Activated CD4-positive, alpha-beta memory T cell treated with anti-CD3 and anti-CD28 coated beads, Interleukin-2, amount 10 ng/mL, durations not matched to agents 7 days and 5 days (primary cell): Measurements from ENCODE around the gene FAM177B. TPM values are rescaled to one million over a fixed set of nuclear protein-coding genes. Genes with fewer than 3 reads are reported as not detected.
"Not testable (repeated sequence)": the region's sequence is repeated elsewhere in the genome, so short reads cannot be mapped to it uniquely, and the experiment has no call there.

Experiments used
- CTCF ChIA-PET: fragments of 350-600 bp; sonication (Branson Sonifier 250); formaldehyde crosslinking; loops from one replicate; lab custom pipeline; 2021; ENCODE audit warnings: antibody characterized with exemption, inconsistent platforms; lab: Charles Lee
- POLR2A ChIA-PET: fragments of 350-600 bp; sonication (Branson Sonifier 250); formaldehyde crosslinking; loops from one replicate; lab custom pipeline; 2021; ENCODE audit warnings: antibody characterized with exemption; lab: Charles Lee
- DNase-seq: peaks from one replicate; pipeline ENCODE4 v3.0.0-alpha.2; 2020
- H3K27ac Mint-ChIP-seq: one replicate; pipeline ENCODE4 v1.8.0; 2021; ENCODE audit warnings: mild to moderate bottlenecking, mixed read lengths
- H3K27me3 Mint-ChIP-seq: one replicate; pipeline ENCODE4 v1.8.0; 2021; ENCODE audit warnings: mixed read lengths
- H3K36me3 Mint-ChIP-seq: one replicate; pipeline ENCODE4 v1.8.0; 2021; ENCODE audit warnings: low read depth, mixed read lengths
- H3K4me1 Mint-ChIP-seq: one replicate; pipeline ENCODE4 v1.8.0; 2021; ENCODE audit warnings: mixed read lengths
- H3K4me3 Mint-ChIP-seq: one replicate; pipeline ENCODE4 v1.8.0; 2021; ENCODE audit warnings: mild to moderate bottlenecking, mixed read lengths
- H3K9me3 Mint-ChIP-seq: one replicate; pipeline ENCODE4 v1.8.0; 2021; ENCODE audit warnings: mixed read lengths
- total RNA-seq, 2 experiments: library from RNA; stranded (reverse); gene quantifications; one replicate each; pipeline ENCODE4 v1.2.3, GENCODE V29; 2021

FAM177B gene
- total RNA-seq, 2 experiments from 2014 or later = not detected

- no peaks in the 10 kb centered on the region for H3K4me1 Mint-ChIP-seq
- DNase-seq = no peak
- no peak overlapping the region for H3K27ac Mint-ChIP-seq
- CTCF ChIA-PET = interaction anchor here (0.9 to 1.8 kb wide), 2 partner anchors 41 to 339 kb away, joined by 5 read pairs; no protein-coding TSS in a partner anchor
- no peaks in the 10 kb centered on the region for H3K36me3 Mint-ChIP-seq
- H3K4me3 Mint-ChIP-seq = no peak overlapping the region
- no peaks in the 10 kb centered on the region for H3K9me3 Mint-ChIP-seq
- peaks cover 10% of the 10 kb centered on the region for H3K27me3 Mint-ChIP-seq
- POLR2A ChIA-PET = no interaction called here
These were observed 13.6 kb downstream of the FAM177B start for GRCh38 chr1:222750651-222751050.

DNA sequence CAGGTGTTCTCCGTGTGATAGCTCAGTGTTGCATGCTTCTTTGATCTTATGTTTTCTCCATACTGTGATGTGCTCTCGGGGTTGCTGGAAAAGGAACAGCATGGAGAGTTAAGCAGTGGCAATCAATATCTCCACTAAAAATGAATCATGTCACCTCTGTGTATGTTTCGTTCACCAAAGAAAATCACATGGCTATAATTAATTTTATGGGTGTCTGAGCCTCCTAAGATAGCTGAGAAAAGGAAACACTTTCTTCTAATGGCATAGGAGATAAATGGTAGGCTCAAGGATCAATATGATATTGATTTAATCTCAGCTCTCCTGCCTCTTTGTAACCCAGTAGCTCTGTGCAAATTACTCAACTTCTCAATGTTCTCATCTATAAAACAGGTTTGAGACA, 14.3 kb downstream of the FAM177B start:
- Mint-ChIP-seq H3K4me1 (no peaks in the 10 kb centered on the region), H3K9me3 (no peaks in the 10 kb centered on the region), H3K27ac (no peak overlapping the region), H3K4me3 (no peak overlapping the region), H3K27me3 (peaks cover 13% of the 10 kb centered on the region), H3K36me3 (no peaks in the 10 kb centered on the region)
- ChIA-PET POLR2A (no interaction called here), CTCF (interaction anchor here (0.9 to 1.8 kb wide), 2 partner anchors 40 to 339 kb away, joined by 5 read pairs; no protein-coding TSS in a partner anchor)
- DNase-seq = no peak

- CTCF ChIA-PET = interaction anchor here (1.0 kb wide), 1 partner anchor 145 kb away, joined by 3 read pairs; no protein-coding TSS in a partner anchor
- Mint-ChIP-seq H3K4me1 (no peaks in the 10 kb centered on the region), H3K27ac (no peak overlapping the region), H3K9me3 (peaks cover 2% of the 10 kb centered on the region), H3K36me3 (no peaks in the 10 kb centered on the region), H3K4me3 (no peak overlapping the region), H3K27me3 (peaks cover 11% of the 10 kb centered on the region)
- no peak for DNase-seq
- POLR2A ChIA-PET = no interaction called here
These were observed 17.6 kb downstream of the FAM177B start for GRCh38 chr1:222754366-222755139.

DNA sequence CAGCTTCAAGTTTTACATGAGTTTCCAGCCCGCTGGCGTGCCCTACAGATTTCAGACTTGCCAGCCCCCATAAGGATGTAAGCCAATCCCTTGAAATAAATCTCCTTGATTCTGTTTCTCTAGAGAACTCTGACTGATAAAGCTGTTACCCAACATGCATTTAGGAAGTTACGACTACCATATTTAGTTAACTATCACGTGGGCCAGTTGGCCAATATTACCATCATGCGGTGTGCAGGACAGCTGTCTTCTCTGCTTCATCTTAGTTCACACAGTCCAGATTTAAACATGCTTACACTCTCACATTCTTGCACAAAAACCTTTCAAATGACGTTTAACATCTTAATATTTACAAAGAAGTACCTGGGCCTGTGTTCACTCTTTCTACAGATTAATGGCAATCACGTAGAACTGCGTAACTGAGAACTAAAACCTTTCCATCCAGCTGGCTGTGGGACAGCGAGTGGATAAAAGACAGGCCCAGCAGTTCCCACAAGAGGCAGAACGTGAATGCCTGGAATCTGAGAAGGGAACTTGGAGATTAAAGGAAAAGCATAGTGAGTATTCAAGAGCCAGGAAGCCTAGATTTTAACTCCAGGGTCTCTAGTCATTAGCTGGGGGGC, 20.8 kb downstream of the FAM177B start:
- Mint-ChIP-seq H3K4me1 (no peaks in the 10 kb centered on the region), H3K27ac (no peak overlapping the region), H3K9me3 (peaks cover 2% of the 10 kb centered on the region), H3K4me3 (no peak overlapping the region), H3K36me3 (no peaks in the 10 kb centered on the region), H3K27me3 (peaks cover 8% of the 10 kb centered on the region)
- DNase-seq = no peak
- POLR2A ChIA-PET = no interaction called here
- CTCF ChIA-PET = interaction anchor here (1.4 kb wide), 1 partner anchor 11 kb away, joined by 3 read pairs; no protein-coding TSS in a partner anchor

DNA sequence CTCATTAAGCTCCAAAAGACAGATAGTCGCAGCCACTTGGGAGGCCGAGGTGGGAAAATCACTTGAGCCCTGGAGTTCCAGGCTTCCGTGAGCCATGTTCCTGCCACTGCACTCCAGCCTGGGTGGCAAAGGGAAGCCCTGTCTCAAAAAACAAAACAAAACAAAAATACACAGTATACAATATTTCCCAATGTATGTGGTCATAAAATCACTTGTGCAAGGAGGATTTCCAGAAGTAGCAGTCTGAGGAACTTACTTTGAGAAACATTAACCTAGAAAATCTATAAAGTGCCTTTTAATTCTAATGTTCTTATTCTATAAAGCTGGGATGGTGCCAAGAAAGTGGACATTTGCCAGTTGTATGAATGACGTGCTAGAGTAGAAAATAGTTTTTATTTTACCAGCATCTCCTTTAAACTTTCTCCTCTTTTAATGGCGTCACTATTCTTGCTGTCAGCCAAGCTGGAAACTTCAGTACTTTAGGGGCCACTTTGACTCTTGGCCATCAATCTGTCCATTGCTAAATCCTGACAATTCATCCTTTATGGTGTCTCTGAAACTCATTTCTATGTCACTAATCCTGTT, 22.5 kb downstream of the FAM177B start:
- H3K4me1 Mint-ChIP-seq = no peaks in the 10 kb centered on the region
- H3K27me3 Mint-ChIP-seq = peaks cover 11% of the 10 kb centered on the region
- DNase-seq = no peak
- no peak overlapping the region for H3K27ac Mint-ChIP-seq
- no peak overlapping the region for H3K4me3 Mint-ChIP-seq
- ChIA-PET POLR2A (no interaction called here), CTCF (no interaction called here)
- peaks cover 7% of the 10 kb centered on the region for H3K9me3 Mint-ChIP-seq
- H3K36me3 Mint-ChIP-seq = no peaks in the 10 kb centered on the region

- no peak for DNase-seq
- Mint-ChIP-seq H3K4me1 (no peaks in the 10 kb centered on the region), H3K9me3 (peaks cover 9% of the 10 kb centered on the region), H3K36me3 (no peaks in the 10 kb centered on the region), H3K27ac (no peak overlapping the region), H3K27me3 (peaks cover 12% of the 10 kb centered on the region), H3K4me3 (no peak overlapping the region)
- ChIA-PET CTCF (no interaction called here), POLR2A (no interaction called here)
These were observed 24.1 kb downstream of the FAM177B start for GRCh38 chr1:222761083-222761482.

GRCh38 chr1:222762178-222762577, 25.2 kb downstream of the FAM177B start:
- H3K4me3 Mint-ChIP-seq, CTCF ChIA-PET, DNase-seq, POLR2A ChIA-PET, H3K27me3 Mint-ChIP-seq, H3K4me1 Mint-ChIP-seq, H3K27ac Mint-ChIP-seq, H3K36me3 Mint-ChIP-seq: not testable (repeated sequence)
- peaks cover 11% of the 10 kb centered on the region for H3K9me3 Mint-ChIP-seq

GRCh38 chr1:222767152-222767571, 30.2 kb downstream of the FAM177B start:
- no peak for DNase-seq
- ChIA-PET CTCF (interaction anchor here (1.6 kb wide), 1 partner anchor 10 kb away, joined by 6 read pairs; no protein-coding TSS in a partner anchor), POLR2A (no interaction called here)
- H3K4me1 Mint-ChIP-seq = no peaks in the 10 kb centered on the region
- H3K4me3 Mint-ChIP-seq = no peak overlapping the region
- peaks cover 5% of the 10 kb centered on the region for H3K27me3 Mint-ChIP-seq
- no peak overlapping the region for H3K27ac Mint-ChIP-seq
- H3K9me3 Mint-ChIP-seq = peaks cover 28% of the 10 kb centered on the region
- H3K36me3 Mint-ChIP-seq = peaks cover 8% of the 10 kb centered on the region

DNA sequence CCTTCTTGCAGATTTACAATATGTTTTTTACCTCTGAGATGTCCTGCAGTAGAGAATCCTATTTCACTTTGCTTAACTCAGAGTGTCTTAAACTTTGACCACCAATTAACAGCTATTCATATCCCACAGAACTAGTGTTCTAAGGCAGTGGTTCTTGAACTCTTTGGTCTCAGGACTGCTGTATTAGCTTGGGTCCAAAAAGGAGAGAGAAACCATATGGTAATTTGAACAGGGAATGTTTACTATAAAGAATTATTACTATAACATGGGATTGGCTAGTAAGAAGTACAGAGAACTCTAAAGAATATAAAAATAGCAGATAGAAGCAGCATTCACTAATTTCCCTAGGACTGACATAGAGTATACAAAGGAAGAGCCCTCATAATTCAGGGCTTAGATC, 31.6 kb downstream of the FAM177B start:
- no peak for DNase-seq
- ChIA-PET CTCF (interaction anchor here (1.6 kb wide), 1 partner anchor 8 kb away, joined by 6 read pairs; no protein-coding TSS in a partner anchor), POLR2A (no interaction called here)
- Mint-ChIP-seq H3K9me3 (peaks cover 28% of the 10 kb centered on the region), H3K4me1 (peaks cover 10% of the 10 kb centered on the region), H3K27ac (no peak overlapping the region), H3K4me3 (no peak overlapping the region), H3K27me3 (peaks cover 5% of the 10 kb centered on the region), H3K36me3 (peaks cover 8% of the 10 kb centered on the region)

DNA sequence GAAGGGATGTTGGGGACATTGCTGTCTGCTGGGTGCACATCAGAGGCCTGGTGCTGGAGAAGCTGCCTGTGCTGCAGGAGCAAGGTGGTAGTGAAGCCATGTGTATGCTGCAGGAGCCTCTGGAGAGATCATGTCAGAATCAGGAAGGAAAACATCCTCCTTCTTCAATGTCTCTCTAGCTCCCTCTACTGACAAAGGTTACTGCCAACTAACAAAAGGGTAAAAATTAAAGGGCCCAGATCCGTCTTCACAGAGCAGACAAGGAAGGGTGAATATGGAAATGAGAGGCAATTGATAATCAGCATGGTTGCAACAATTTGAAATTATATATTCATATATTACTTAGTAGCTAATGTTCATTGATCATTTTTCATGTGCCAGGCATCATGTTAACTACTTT, 32.2 kb downstream of the FAM177B start:
- no peak overlapping the region for H3K27ac Mint-ChIP-seq
- H3K9me3 Mint-ChIP-seq = peaks cover 27% of the 10 kb centered on the region
- H3K27me3 Mint-ChIP-seq = peaks cover 4% of the 10 kb centered on the region
- no peak for DNase-seq
- CTCF ChIA-PET = no interaction called here
- POLR2A ChIA-PET = no interaction called here
- H3K36me3 Mint-ChIP-seq = peaks cover 8% of the 10 kb centered on the region
- H3K4me1 Mint-ChIP-seq = peaks cover 10% of the 10 kb centered on the region
- no peak overlapping the region for H3K4me3 Mint-ChIP-seq

DNA sequence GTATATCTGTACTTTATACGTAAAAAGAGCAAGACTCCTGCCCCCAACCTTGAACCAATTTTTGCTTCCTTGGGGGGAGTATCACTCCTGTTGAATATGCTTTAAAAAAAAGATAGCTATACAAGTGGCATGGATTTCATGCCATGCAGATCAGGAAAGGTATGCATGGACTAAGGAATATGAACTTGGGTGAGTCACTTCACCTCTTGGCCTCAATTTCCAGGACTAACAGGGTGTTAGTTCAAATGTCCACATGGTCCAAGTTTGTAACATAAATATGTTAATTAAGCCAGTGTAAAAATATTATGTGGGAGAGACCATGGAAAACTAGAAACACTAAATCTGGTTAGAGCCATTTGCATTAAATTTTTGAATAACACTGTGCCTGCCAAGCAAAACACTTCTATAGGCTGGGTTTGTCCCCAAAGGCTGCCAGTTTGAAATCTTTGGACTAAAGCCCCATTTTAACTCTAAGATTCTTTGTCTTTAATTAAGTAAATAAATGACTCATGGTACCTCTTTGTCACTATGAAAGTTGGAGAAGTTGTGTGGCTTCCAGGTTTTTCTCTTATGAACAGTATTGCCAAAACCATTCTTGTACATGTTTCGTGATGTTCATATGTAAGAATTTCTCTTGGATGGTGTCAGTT, 33.1 kb downstream of the FAM177B start:
- Mint-ChIP-seq H3K36me3 (peaks cover 8% of the 10 kb centered on the region), H3K27me3 (peaks cover 4% of the 10 kb centered on the region), H3K27ac (no peak overlapping the region), H3K4me1 (peaks cover 10% of the 10 kb centered on the region), H3K4me3 (no peak overlapping the region), H3K9me3 (peaks cover 23% of the 10 kb centered on the region)
- no peak for DNase-seq
- ChIA-PET CTCF (no interaction called here), POLR2A (no interaction called here)

GRCh38 chr1:222772996-222773379, 36.0 kb downstream of the FAM177B start:
- CTCF ChIA-PET = no interaction called here
- Mint-ChIP-seq H3K4me1 (peaks cover 10% of the 10 kb centered on the region), H3K4me3 (no peak overlapping the region), H3K27me3 (peaks cover 6% of the 10 kb centered on the region), H3K27ac (no peak overlapping the region), H3K36me3 (peaks cover 8% of the 10 kb centered on the region), H3K9me3 (peaks cover 17% of the 10 kb centered on the region)
- POLR2A ChIA-PET = no interaction called here
- peak; percentile 38 for DNase-seq

DNA sequence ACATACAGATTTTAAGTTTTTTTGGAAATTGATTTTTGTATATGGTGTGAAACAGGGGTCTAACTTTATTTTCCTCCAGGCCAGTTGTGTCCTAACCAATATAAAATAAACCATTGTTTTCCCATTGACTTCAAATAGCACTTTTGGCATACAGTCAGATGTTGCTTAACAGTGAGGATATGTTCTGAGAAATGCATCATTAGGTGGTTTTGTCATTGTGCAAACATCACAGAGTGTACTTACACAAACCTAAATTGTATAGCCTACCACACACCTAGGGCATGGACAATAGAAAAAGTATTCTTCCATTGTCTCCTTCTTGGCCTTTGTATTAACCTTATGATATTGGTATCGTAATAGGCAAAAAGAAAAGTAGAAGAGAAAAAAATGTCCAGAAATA, 40.5 kb downstream of the FAM177B start:
- Mint-ChIP-seq H3K27me3 (peaks cover 19% of the 10 kb centered on the region), H3K36me3 (no peaks in the 10 kb centered on the region), H3K4me3 (no peak overlapping the region), H3K9me3 (no peaks in the 10 kb centered on the region), H3K4me1 (peaks cover 10% of the 10 kb centered on the region), H3K27ac (no peak overlapping the region)
- no peak for DNase-seq
- CTCF ChIA-PET = interaction anchor here (1.6 kb wide), 1 partner anchor 9 kb away, joined by 6 read pairs; no protein-coding TSS in a partner anchor
- POLR2A ChIA-PET = no interaction called here
